ENCODE measurements around the gene CD53. TPM values are rescaled to one million over a fixed set of nuclear protein-coding genes. Genes with fewer than 3 reads are reported as not detected.
A peak's percentile ranks its signal among the peaks of the same experiment; 100 is the strongest.
"Not testable (repeated sequence)": the region's sequence is repeated elsewhere in the genome, so short reads cannot be mapped to it uniquely, and the experiment has no call there.

The CD53 gene, protein sequence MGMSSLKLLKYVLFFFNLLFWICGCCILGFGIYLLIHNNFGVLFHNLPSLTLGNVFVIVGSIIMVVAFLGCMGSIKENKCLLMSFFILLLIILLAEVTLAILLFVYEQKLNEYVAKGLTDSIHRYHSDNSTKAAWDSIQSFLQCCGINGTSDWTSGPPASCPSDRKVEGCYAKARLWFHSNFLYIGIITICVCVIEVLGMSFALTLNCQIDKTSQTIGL
- 171 TPM for total RNA-seq
- long read RNA-seq, transcript CD53-201 (8 exons, 1,505 nt): major isoform, 47 of 55 reads
- long read RNA-seq, partial matches to known transcripts: 4 of 55 reads
- long read RNA-seq, other reads (novel, unspliced or antisense): 4 of 55 reads

DNA sequence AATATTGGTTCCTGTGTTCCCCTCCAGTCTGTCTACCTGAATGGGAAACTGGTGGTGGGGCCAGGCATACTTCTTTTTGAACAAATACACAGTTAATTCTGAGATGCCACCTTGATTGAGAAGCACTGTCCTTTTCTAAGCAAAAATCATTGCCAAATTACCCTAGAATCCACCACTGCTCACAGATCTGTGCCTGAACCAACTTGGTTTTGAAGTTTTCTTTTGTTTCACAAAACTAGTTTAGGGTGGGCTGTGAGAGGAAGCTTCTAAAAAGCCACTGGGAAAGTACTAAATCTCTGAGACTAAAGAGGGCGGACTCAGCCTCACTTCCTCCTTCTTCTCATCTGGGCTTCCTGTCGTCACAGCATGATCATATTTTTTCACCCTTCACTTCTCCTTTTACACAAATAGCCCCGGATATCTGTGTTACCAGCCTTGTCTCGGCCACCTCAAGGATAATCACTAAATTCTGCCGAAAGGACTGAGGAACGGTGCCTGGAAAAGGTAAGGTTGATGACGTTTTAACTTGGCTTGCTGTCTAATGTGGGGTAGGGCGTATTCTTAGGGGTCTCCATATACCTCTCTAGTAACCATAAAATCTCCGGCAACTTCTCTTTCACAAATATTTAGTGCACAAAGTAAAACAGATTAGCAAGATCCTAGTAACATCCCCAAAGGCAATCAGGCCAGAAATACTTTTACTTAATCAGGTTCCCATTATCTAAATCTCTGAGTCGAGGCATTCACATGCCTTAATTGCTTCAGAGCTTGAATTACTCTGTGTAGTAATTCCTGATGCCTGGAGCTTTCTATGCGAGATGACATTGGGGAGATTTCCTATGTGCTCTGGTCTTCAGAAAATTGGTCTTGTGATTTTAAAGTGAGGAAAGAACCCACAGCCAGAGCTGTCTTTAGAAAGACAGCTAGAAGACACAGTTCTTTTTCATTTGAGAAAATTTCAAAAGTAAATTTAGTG, at the start of gene CD53:
Gene CD53, plus strand, starts transcription at position 404 of the 976 bp plus-strand sequence. CDS start 18,261 bp downstream, outside the sequence.
- Histone ChIP-seq H3K9me3 (no peaks in the 10 kb centered on the region), H3K4me3 (peak within 1 kb of the TSS; percentile 53), H3K36me3 (no peaks in the 10 kb centered on the region), H3K27ac (peak within 1 kb of the TSS; percentile 83), H3K27me3 (no peaks in the 10 kb centered on the region), H3K4me1 (no peaks in the 10 kb centered on the region)
- intact Hi-C loops (cut with DNase I): no loop called here
- peak; percentile 84 for ATAC-seq
- no peak for DNase-seq
- TF ChIP-seq, protein P1, sequence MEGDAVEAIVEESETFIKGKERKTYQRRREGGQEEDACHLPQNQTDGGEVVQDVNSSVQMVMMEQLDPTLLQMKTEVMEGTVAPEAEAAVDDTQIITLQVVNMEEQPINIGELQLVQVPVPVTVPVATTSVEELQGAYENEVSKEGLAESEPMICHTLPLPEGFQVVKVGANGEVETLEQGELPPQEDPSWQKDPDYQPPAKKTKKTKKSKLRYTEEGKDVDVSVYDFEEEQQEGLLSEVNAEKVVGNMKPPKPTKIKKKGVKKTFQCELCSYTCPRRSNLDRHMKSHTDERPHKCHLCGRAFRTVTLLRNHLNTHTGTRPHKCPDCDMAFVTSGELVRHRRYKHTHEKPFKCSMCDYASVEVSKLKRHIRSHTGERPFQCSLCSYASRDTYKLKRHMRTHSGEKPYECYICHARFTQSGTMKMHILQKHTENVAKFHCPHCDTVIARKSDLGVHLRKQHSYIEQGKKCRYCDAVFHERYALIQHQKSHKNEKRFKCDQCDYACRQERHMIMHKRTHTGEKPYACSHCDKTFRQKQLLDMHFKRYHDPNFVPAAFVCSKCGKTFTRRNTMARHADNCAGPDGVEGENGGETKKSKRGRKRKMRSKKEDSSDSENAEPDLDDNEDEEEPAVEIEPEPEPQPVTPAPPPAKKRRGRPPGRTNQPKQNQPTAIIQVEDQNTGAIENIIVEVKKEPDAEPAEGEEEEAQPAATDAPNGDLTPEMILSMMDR (IDR thresholded peaks at IDR 0.05): no peak

DNA sequence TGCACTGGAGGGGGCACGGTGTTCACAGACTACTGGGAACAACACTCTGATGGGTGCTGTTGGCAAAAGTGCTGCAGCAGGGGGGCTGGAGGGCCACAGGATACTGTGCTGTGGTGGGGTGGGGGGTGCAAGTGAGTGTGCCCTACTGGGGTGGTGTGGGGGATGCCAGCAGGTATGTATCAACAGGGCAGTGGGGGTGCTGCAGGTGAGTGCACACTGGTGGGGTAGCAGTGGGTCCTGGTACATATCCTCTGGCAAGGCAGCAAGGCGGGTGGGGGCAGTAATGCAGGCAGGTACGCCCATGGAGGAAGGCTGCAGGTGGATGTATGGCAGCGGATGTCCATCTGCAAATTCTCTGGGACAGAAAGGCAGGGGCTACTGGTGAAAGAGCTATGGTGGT, 48.8 kb upstream of the CD53 start:
- Histone ChIP-seq H3K9me3 (no peaks in the 10 kb centered on the region), H3K4me1 (no peaks in the 10 kb centered on the region), H3K4me3 (no peak overlapping the region), H3K27me3 (no peaks in the 10 kb centered on the region), H3K27ac (no peak overlapping the region), H3K36me3 (no peaks in the 10 kb centered on the region)
- TF ChIP-seq, protein P1 (IDR thresholded peaks at IDR 0.05): no peak
- DNase-seq (no peak), ATAC-seq (no peak)
- intact Hi-C loops (cut with DNase I): no loop called here

DNA sequence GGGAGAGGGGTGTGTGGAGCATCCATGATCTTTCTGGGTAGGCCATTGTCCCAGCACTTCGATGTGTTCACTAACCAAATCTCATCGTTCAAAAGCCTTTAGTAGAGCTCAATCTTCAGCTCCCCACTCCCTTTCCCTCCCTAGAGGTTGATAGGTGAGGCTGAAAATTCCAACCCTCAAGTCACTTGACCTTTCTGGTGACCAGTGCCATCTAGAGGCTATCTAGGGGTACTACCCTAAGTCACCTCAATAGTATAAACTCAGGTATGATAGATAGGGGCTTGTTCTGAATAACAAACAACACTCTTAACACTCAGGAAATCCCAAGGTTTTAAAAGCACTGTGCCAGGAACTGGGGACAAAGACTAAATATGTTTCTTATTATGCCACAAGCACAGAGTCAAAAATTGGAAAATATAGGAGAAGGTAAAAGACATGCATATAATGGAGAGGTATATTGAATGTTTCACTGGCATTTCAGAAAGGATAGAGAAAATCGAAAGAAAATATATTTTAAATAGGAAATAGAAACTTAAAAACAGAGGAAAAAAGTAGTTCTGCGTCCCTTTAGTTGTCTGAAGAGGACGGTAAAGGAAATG, 42.9 kb upstream of the CD53 start:
- ATAC-seq (peak; percentile 91), DNase-seq (no peak)
- Histone ChIP-seq H3K27ac (no peak overlapping the region), H3K4me1 (no peaks in the 10 kb centered on the region), H3K27me3 (no peaks in the 10 kb centered on the region), H3K4me3 (no peak overlapping the region), H3K36me3 (no peaks in the 10 kb centered on the region), H3K9me3 (no peaks in the 10 kb centered on the region)
- intact Hi-C loops (cut with DNase I): no loop called here
- TF ChIP-seq, protein P1 (IDR thresholded peaks at IDR 0.05): peak; percentile 70

DNA sequence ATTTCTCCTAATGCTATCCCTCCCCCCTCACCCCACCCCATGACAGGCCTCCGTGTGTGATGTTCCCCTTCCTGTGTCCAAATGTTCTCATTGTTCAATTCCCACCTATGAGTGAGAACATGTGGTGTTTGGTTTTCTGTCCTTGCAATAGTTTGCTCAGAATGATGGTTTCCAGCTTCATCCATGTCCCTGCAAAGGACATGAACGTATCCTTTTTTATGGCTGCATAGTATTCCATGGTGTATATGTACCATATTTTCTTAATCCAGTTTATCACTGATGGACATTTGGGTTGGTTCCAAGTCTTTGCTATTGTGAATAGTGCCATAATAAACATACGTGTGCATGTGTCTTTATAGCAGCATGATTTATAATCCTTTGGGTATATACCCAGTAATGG, 39.2 kb upstream of the CD53 start:
- H3K27ac ChIP-seq; H3K4me3 ChIP-seq; H3K27me3 ChIP-seq; H3K4me1 ChIP-seq; intact Hi-C loops (cut with DNase I); ATAC-seq; DNase-seq; H3K9me3 ChIP-seq; H3K36me3 ChIP-seq: not testable (repeated sequence)

DNA sequence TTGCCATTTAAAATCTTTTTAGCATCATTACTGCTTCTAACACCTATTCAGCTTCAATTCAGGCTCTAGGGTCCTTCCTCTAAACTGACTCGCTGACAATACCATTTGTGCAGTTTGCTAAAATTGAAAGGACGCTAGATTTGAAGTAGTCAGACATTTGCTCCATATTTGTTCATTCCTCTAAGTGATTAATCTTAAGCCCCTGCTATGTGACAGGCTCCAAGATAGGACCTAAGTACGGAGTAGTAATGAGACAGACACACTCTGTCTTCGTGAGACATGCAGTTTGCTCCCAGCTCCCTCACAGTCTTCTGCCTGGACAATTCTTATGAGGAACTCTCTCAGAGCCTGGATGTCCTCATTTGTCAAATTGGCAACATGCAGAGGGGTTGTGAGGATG, 26.1 kb upstream of the CD53 start:
- H3K27ac ChIP-seq: no peak overlapping the region
- no peak overlapping the region for H3K4me3 ChIP-seq
- H3K4me1 ChIP-seq: no peaks in the 10 kb centered on the region
- TF ChIP-seq, protein P1 (IDR thresholded peaks at IDR 0.05): no peak
- H3K27me3 ChIP-seq: no peaks in the 10 kb centered on the region
- no peaks in the 10 kb centered on the region for H3K9me3 ChIP-seq
- DNase-seq (no peak), ATAC-seq (no peak)
- intact Hi-C loops (cut with DNase I): no loop called here
- no peaks in the 10 kb centered on the region for H3K36me3 ChIP-seq

Measured in upper lobe of right lung (tissue), 1 donor.